GM12878 (cell line): ENCODE measurements around the gene SEMA5B. TPM values are rescaled to one million over a fixed set of nuclear protein-coding genes. Genes with fewer than 3 reads are reported as not detected.

ENCODE experiments used
- ATAC-seq: fragments of 200-7000 bp; cut with Tn5 transposase; 3 replicates; pipeline ENCODE4 v1.9.1; 2020; ENCODE audit warnings: mild to moderate bottlenecking, moderate library complexity
- BruUV-seq: library from RNA; stranded (reverse); fragments of 400-500 nt; replicated peaks from 2 replicates; lab custom pipeline; 2021; lab: Mats Ljungman, UMichigan
- CTCF ChIA-PET: fragments of 300-600 bp; sonication (Branson Sonifier 250); formaldehyde crosslinking; extraction: SDS; loops from one replicate; lab custom pipeline; 2021; ENCODE audit warnings: inconsistent platforms; lab: Yijun Ruan, JAX
- POLR2A ChIA-PET: fragments of 350-600 bp; formaldehyde crosslinking; extraction: SDS; loops from one replicate; lab custom pipeline; 2021; ENCODE audit warnings: inconsistent platforms; lab: Charles Lee
- RAD21 ChIA-PET: fragments of 300-600 bp; sonication (Branson Sonifier 250); formaldehyde crosslinking; loops from one replicate; lab custom pipeline; 2023; ENCODE audit warnings: antibody characterized with exemption; ENCODE audit not compliant: unreplicated experiment; lab: Charles Lee
- SMC1A ChIA-PET: fragments of 300-600 bp; sonication (Branson Sonifier 250); formaldehyde crosslinking; loops from one replicate; lab custom pipeline; 2023; ENCODE audit not compliant: unreplicated experiment, uncharacterized antibody; lab: Charles Lee
- DNase-seq: peaks from one replicate; pipeline ENCODE4 v3.0.0-alpha.2; 2011; ENCODE audit warnings: low read depth, low spot score
- FAIRE-seq: peaks from 3 replicates; lab custom pipeline; 2011; peaks lifted over from hg19 to GRCh38; lab: Jason Lieb, UNC
- H2AFZ ChIP-seq: 2 replicates; pipeline ENCODE4 v1.6.0; 2011; ENCODE audit warnings: low read depth, low read length, control low read depth; ENCODE audit not compliant: control insufficient read depth
- H3K27ac ChIP-seq: 2 replicates; pipeline ENCODE4 v1.5.1; 2011; ENCODE audit warnings: control low read depth; ENCODE audit not compliant: control insufficient read depth, insufficient read depth
- H3K27me3 ChIP-seq, 2 experiments: replicated peaks in 1 of 2; 2 replicates each; pipeline versions ENCODE4 v1.6.0 to v1.6.1; 2011; ENCODE audit warnings: low read length in 1 of 2; ENCODE audit not compliant: control insufficient read depth in 2 of 2, insufficient read depth in 2 of 2
- H3K36me3 ChIP-seq, 2 experiments: 2 replicates each; pipeline ENCODE4 v1.5.1; 2011; ENCODE audit warnings: low read length in 1 of 2; ENCODE audit not compliant: control insufficient read depth in 2 of 2, insufficient read depth in 2 of 2
- H3K4me1 ChIP-seq: 2 replicates; pipeline ENCODE4 v1.6.1; 2011; ENCODE audit warnings: mild to moderate bottlenecking, low read length, moderate library complexity, mixed read lengths; ENCODE audit not compliant: control insufficient read depth, insufficient read depth
- H3K4me2 ChIP-seq: 2 replicates; pipeline ENCODE4 v1.6.0; 2011; ENCODE audit warnings: control low read depth; ENCODE audit not compliant: control insufficient read depth, insufficient read depth
- H3K4me3 ChIP-seq: fragments of 200-600 bp; sonication (generic); 2 replicates; pipeline ENCODE4 v1.5.1; 2016
- H3K79me2 ChIP-seq: 2 replicates; pipeline ENCODE4 v1.6.0; 2011; ENCODE audit warnings: low read length; ENCODE audit not compliant: control insufficient read depth, insufficient read depth
- H3K9ac ChIP-seq: 2 replicates; pipeline ENCODE4 v1.8.0; 2011; ENCODE audit warnings: low read length, control low read depth, mixed read lengths; ENCODE audit not compliant: control insufficient read depth, insufficient read depth
- H3K9me3 ChIP-seq: replicated peaks from 3 replicates; pipeline ENCODE4 v1.5.1; 2011; ENCODE audit warnings: mild to moderate bottlenecking, low read length; ENCODE audit not compliant: control insufficient read depth, insufficient read depth
- H4K20me1 ChIP-seq: 2 replicates; pipeline ENCODE4 v1.6.0; 2011; ENCODE audit not compliant: control insufficient read depth, insufficient read depth
- ATF7 ChIP-seq: fragments of 450-650 bp; IDR thresholded peaks from 2 replicates; pipeline ENCODE4 v1.6.1; 2016; ENCODE audit warnings: low read depth, mild to moderate bottlenecking
- BRCA1 ChIP-seq: IDR thresholded peaks from 2 replicates; pipeline ENCODE4 v1.6.1; 2011; ENCODE audit warnings: low read depth, low read length, improper control_type of control experiment
- DPF2 ChIP-seq: fragments of 450-650 bp; IDR thresholded peaks from 2 replicates; pipeline ENCODE4 v1.6.1; 2017; ENCODE audit warnings: mild to moderate bottlenecking
- ESRRA ChIP-seq: IDR thresholded peaks from 2 replicates; pipeline ENCODE4 v1.6.1; 2012; ENCODE audit warnings: mild to moderate bottlenecking, low read length, improper control_type of control experiment
- HSF1 ChIP-seq: fragments of 150-350 bp; IDR thresholded peaks from 2 replicates; pipeline ENCODE4 v1.6.1; 2014; ENCODE audit warnings: mild to moderate bottlenecking, low read depth, low read length
- IKZF1 ChIP-seq: fragments of 450-650 bp; conservative IDR thresholded peaks from 2 replicates; pipeline ENCODE4 v1.6.1; 2017; ENCODE audit warnings: antibody characterized with exemption, mild to moderate bottlenecking
- LARP7 ChIP-seq: fragments of 450-650 bp; IDR thresholded peaks from 2 replicates; pipeline ENCODE4 v1.6.1; 2017; ENCODE audit warnings: mild to moderate bottlenecking
- MAX ChIP-seq: IDR thresholded peaks from 2 replicates; pipeline ENCODE4 v1.6.1; 2012; ENCODE audit warnings: low read depth, low read length, improper control_type of control experiment
- RCOR1 ChIP-seq: conservative IDR thresholded peaks from 2 replicates; pipeline ENCODE4 v1.6.1; 2012; ENCODE audit warnings: low read depth, low read length, improper control_type of control experiment
- SIX5 ChIP-seq: IDR thresholded peaks from 2 replicates; pipeline ENCODE4 v1.6.1; 2011; ENCODE audit warnings: mild to moderate bottlenecking, low read depth, low read length, moderate library complexity; ENCODE audit not compliant: severe bottlenecking
- TCF7 ChIP-seq: IDR thresholded peaks from 2 replicates; pipeline ENCODE4 v1.6.1; 2014; ENCODE audit warnings: antibody characterized with exemption, borderline replicate concordance
- WGBS: methylation state at CpG from one replicate; pipeline ENCODE4 v1.1.6; 2016; ENCODE audit warnings: low lambda C conversion rate; ENCODE audit not compliant: insufficient replicate concordance, insufficient coverage; ENCODE audit errors: missing lambda C conversion rate; 5-methylcytosine and 5-hydroxymethylcytosine counted together
- in situ Hi-C: fragments of 300-500 bp; cut with MboI; formaldehyde crosslinking; loops from 9 replicates; pipeline ENCODE4 v1.14.3; 2018; ENCODE audit warnings: mixed read lengths
- intact Hi-C: fragments of 100-400 bp; cut with micrococcal nuclease; formaldehyde crosslinking; loops from one replicate; pipeline ENCODE4 v1.14.2; 2022; ENCODE audit not compliant: unreplicated experiment
- polyA plus RNA-seq, 11 experiments: library from polyadenylated mRNA; depleted of rRNA in 4 of 11; unstranded in 6 of 11; stranded (reverse) in 5 of 11; fragments of >200 nt; fragmentation: Nextera tagmentation in 4 of 11; fragmentation: Illumina TruSeq in 1 of 11; extraction: Ambion mirVana in 4 of 11; extraction: Trizol in 1 of 11; gene quantifications; 1 replicate in 1 of 11; 2 replicates in 10 of 11; pipeline versions ENCODE4 v1.2.1 to v1.2.3, GENCODE V29; 2011 to 2016; ENCODE audit warnings: inconsistent platforms in 2 of 11, missing spikeins in 2 of 11, low read depth in 1 of 11
- total RNA-seq, 4 experiments: library from RNA; depleted of rRNA in 3 of 4; stranded (reverse); fragments of >200 nt in 3 of 4; fragmentation: Illumina TruSeq in 1 of 4; extraction: Trizol in 1 of 4; gene quantifications; 2 replicates each; pipeline versions ENCODE4 v1.2.1 to v1.2.3, GENCODE V29; 2013 to 2021

Gene SEMA5B
- total and polyA plus RNA-seq, 10 of the 15 experiments (the other 5 are each of a cell fraction or from before 2014, with no cell fraction given): 0.05 TPM; not detected in 9

- RAD21 ChIA-PET: no interaction called here
- Histone ChIP-seq H2AFZ (no peak overlapping the region), H3K4me3 (no peak overlapping the region), H3K9ac (no peak overlapping the region), H3K27ac (no peak overlapping the region), H3K4me1 (no peaks in the 10 kb centered on the region), H3K9me3 (no peaks in the 10 kb centered on the region), H3K4me2 (no peak overlapping the region), H4K20me1 (no peaks in the 10 kb centered on the region), H3K36me3 (no peaks in the 10 kb centered on the region), H3K79me2 (no peaks in the 10 kb centered on the region), H3K27me3 (peaks cover 0 to 2% of the 10 kb centered on the region in 2 experiments; a peak in 3 of 4 replicates)
- POLR2A ChIA-PET: no interaction called here
- 5% methylated on average over 3 of the region's 3 CpGs for WGBS
- BruUV-seq: no TSS peak
- no peak for ATAC-seq
- no peak for FAIRE-seq
- no peak for DNase-seq
- CTCF ChIA-PET: interaction anchor here (1.2 to 1.5 kb wide), 2 partner anchors 10 to 53 kb away, joined by 3 read pairs; no protein-coding TSS in a partner anchor
- in situ Hi-C loops (no loop called here), intact Hi-C loops (no loop called here)
- TF ChIP-seq RCOR1: no peak
- TF ChIP-seq BRCA1: no peak
- no peak for TF ChIP-seq SIX5
- no peak for TF ChIP-seq ATF7
- no peak for TF ChIP-seq DPF2
- TF ChIP-seq IKZF1: no peak
- no peak for TF ChIP-seq ESRRA
- TF ChIP-seq TCF7: no peak
- TF ChIP-seq MAX: no peak
- TF ChIP-seq LARP7: no peak
- TF ChIP-seq HSF1: no peak
- SMC1A ChIA-PET: interaction anchor here (1.2 to 1.5 kb wide), 2 partner anchors 13 to 32 kb away, joined by 3 to 5 read pairs; partner anchors contain the start of gene SEMA5B
These were observed 32.6 kb downstream of the SEMA5B start for GRCh38 chr3:122994954-122995353.
